ENCODE measurements around the gene ERBB4.

DNA sequence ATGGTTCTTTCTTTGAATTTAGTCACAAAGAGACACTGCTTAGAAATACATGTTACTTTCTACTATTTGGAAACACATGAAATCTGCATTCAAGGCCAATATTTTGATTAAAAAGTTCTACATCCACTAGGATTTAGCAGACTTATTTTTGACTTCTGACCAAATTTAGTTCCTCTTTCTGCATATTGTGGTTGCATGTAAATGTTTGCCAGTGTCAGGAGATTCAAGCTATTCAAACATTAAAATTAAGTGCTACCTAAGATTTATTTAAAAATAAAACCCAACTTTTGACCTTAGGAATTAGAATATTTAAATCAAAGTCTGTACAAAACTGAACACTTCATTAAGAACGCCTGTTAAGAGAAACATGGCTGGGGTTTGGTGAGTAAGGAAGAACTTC lies 1091.1 kb downstream of the ERBB4 start:
- TF ChIP-seq REST (IDR thresholded peaks at IDR 0.05; ENCODE audit: insufficient read depth in 1 of 2, low read depth in 2 of 2, low read length in 1 of 2): no peak
- TF ChIP-seq, protein P1, sequence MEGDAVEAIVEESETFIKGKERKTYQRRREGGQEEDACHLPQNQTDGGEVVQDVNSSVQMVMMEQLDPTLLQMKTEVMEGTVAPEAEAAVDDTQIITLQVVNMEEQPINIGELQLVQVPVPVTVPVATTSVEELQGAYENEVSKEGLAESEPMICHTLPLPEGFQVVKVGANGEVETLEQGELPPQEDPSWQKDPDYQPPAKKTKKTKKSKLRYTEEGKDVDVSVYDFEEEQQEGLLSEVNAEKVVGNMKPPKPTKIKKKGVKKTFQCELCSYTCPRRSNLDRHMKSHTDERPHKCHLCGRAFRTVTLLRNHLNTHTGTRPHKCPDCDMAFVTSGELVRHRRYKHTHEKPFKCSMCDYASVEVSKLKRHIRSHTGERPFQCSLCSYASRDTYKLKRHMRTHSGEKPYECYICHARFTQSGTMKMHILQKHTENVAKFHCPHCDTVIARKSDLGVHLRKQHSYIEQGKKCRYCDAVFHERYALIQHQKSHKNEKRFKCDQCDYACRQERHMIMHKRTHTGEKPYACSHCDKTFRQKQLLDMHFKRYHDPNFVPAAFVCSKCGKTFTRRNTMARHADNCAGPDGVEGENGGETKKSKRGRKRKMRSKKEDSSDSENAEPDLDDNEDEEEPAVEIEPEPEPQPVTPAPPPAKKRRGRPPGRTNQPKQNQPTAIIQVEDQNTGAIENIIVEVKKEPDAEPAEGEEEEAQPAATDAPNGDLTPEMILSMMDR (IDR thresholded peaks at IDR 0.05): no peak
